HG02970 (cell line): ENCODE measurements around the gene CALHM2.
"Not testable (repeated sequence)": the region's sequence is repeated elsewhere in the genome, so short reads cannot be mapped to it uniquely, and the experiment has no call there.

Experiments used
- ATAC-seq: cut with Tn5 transposase; IDR thresholded peaks from one replicate; pipeline ENCODE4 v1.9.1; 2021; ENCODE audit warnings: mild to moderate bottlenecking, moderate library complexity, moderate number of reproducible peaks; ENCODE audit not compliant: unreplicated experiment, low FRiP score

CALHM2 gene, protein sequence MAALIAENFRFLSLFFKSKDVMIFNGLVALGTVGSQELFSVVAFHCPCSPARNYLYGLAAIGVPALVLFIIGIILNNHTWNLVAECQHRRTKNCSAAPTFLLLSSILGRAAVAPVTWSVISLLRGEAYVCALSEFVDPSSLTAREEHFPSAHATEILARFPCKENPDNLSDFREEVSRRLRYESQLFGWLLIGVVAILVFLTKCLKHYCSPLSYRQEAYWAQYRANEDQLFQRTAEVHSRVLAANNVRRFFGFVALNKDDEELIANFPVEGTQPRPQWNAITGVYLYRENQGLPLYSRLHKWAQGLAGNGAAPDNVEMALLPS

DNA sequence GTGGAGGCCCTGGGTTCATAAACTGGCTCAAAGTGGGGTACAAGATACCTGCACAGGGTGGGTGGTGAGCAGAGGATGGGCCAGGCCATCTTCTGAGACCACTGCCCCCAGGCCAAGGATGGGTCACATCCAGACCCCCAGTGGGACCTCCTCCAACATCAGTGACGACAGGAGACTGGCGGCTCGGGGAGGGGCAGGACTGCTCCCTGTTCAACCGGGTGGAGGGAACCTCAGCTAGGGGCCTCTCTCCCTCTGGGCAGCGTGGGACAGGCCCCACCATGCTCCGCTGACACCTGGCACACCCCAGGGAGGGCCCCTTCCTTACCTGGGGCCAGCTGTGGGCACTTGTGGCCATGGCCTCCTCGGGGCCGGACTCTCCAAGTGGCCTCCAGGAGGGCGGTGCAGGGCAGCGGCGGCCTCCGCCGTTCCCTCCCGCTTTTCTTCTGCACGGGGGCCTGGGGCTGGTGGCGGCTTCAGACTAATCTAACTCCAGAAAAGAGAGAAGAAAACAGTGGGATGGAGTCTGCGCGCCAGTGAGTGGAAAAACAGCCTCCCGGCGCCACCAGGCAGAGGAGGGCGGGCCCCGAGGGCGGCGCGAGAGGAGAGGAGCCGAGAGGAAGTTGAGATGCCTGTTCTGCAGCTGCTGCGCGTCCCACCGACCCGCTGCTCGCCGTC is at the start of gene CALHM2:
Gene CALHM2, minus strand, starts transcription at position 540 of the 675 bp plus-strand sequence. CDS start 2,429 bp downstream, outside the sequence.
- ATAC-seq = peak; percentile 61

GRCh38 chr10:103501186-103501585 is 49.0 kb upstream of the CALHM2 start:
- no peak for ATAC-seq

DNA sequence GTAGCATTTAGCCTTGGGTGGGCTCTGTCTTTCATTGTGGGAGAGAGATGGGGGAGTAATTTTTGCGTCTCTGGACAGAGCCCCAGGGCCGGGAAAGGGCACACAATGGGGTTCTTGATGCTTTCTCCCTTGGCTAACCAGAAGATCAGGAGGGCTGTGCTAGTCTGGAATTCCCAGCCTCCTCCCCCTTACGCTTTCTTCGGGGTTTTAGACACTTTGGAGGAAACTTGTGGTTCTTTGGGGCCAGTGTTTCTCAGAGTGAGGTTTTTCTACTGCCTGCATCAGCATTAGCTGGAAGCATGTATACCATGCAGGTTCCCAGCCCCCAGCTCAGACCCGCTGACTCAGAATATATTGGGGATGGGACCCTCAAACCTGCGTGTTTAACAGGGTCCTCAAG is 48.3 kb upstream of the CALHM2 start:
- no peak for ATAC-seq

- ATAC-seq = no peak
Observed at GRCh38 chr10:103499881-103500280, 47.7 kb upstream of the CALHM2 start.

DNA sequence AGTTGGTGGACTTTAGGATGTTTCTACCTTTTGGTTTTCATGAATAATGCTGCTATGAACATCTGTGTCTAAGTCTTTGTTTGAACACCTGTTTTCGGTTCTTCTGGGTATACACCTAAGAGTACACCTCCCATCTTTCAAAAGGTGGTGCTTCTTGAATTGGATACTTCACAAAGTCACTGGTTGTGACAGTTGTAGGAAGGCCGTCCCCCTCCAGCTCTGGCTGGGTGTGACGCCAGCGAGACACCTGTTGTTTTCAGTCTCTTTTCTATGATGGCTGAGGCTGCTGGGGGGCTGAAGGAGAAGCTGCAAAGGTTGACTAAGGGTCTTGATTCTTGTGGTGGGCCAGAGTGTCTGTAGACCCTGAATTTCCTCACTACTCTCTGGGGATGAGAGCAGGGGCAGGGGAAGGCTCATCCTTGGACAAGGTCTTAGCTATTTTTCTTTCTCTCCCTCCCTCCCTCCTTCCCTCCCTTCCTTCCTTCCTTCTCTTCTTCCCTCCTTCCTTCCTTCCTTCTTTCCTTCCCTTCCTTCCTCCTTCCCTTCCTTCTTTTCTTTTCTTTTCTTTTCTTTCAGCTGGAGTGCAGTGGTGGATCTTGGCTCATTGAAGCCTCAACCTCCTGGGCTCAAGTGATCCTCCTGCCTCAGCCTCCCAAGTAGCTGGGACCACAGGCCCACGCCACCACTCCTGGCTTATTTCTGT is 46.9 kb upstream of the CALHM2 start:
- no peak for ATAC-seq

- ATAC-seq = no peak
Observed at GRCh38 chr10:103497161-103497915, 45.2 kb upstream of the CALHM2 start.

- no peak for ATAC-seq
Observed at GRCh38 chr10:103495321-103495720, 43.2 kb upstream of the CALHM2 start.

DNA sequence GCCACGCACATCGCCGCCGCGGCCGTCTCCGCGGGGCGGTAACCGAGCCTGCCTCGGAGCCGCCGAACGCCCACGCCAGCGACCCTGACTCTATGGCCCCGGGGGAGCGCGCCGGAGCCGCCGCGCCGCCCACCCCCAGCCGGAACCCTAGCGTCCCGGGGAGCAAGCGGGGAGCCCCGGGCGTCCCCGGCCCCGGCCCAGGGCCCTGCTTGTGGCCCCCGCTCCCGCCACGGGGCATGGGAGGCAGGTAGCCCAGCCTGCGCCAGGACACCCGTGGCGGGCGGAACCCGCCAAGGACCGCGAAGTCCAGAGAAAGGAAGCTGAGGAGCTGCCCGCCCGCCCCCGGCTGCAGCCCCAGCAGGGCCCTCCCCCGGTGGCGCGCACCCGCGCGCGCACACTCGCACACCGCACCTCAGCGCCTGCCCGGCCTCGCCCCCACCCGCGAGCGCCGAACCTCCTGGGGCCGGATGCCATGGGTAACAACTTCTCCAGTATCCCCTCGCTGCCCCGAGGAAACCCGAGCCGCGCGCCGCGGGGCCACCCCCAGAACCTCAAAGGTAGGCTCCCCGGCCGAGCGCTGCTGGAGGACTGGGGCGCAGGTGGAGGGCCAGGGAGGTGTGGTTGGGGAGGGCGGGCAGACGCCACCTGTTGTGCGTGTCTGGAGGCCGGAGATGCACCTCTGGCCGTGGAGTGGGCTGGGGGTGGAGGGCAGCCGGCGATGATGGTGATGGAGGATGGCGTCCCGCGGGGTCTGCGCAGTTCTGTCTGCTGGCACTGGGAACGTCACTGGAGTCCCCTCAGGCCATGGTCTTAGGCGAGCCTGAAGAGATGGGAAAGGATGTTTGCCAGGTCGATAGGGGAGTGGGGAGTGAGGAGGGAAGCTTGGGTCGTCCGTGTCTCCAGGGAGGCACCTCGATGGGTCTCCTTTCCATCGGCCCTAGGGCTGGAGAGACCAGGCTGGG is 42.0 kb upstream of the CALHM2 start:
- ATAC-seq = no peak

- ATAC-seq = no peak
Observed at GRCh38 chr10:103493362-103493915, 41.3 kb upstream of the CALHM2 start, which contains the start of gene NEURL1. Gene NEURL1, plus strand, starts transcription at chr10:103493705. Its CDS starts 683 bp downstream, at chr10:103494388.

- ATAC-seq = no peak
Observed at GRCh38 chr10:103492655-103493261, 40.6 kb upstream of the CALHM2 start.

DNA sequence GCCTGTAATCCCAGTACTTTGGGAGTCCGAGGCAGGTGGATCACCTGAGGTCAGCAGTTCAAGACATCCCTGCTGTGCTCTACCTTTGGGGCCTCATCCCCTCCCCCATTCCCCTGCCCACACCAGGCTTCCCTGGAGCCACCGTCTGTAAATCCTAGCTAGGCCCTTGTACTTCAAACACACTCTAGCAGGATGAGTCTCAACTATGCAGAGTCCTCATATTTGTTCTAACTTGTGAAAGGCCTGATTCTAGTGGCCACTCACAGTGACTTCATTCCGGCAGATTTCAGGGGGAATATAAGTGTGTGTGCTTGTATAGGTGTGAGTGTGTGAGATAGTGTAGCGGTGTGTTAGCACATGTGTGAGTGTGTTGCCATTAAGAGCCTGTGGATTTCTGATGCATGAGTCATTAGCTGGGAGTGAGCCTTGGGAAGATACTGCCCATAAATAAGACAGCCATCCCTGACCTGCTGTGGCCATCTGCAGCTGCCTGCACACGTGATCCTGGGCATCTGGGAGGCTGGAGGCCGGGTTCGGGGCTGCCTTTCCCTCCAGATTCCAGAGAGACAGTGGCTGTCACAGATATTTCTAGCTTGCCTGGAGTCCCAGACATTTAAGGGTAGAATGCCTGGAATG is 39.7 kb upstream of the CALHM2 start:
- no peak for ATAC-seq

GRCh38 chr10:103490986-103491314 is 38.8 kb upstream of the CALHM2 start:
- ATAC-seq = no peak

DNA sequence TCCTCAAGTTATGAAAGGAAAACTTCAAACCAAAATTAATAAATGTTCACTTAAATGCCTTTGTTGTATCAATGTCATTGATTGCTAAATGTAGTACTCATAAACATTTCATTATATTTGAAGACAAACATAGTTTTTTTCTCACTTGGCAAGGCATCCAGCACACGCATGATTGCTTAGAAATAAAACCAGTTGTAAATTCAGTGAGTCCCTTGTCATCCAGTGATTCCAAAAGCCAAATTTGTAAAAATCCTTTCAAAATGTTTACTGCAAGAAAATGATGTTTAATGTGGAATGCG is 35.2 kb upstream of the CALHM2 start:
- ATAC-seq = no peak

- ATAC-seq = not testable (repeated sequence)
Observed at GRCh38 chr10:103486635-103487409, 34.7 kb upstream of the CALHM2 start.

- ATAC-seq = no peak
Observed at GRCh38 chr10:103481974-103482531, 29.9 kb upstream of the CALHM2 start.

DNA sequence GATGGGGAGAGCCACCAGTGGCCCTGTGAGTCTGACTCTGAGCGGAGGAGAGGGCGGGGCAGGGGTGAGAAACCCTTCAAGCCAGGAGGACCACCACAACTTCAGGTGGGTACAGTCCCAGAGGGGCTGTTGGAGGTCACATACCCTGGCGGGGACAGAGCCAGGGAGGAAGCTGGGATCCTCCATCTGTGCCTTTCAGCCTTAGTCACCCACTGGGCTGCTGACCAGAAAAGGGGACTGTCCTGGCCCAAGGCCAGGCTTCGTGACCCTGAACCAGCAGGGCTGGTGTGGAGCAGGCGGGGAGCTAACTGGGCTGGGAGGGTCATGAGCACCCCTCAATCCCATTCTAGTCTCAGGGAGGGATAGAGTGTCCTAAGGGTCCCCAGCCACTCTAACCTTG is 28.4 kb upstream of the CALHM2 start:
- no peak for ATAC-seq

GRCh38 chr10:103479135-103479534 is 27.0 kb upstream of the CALHM2 start, which contains the start of gene CALHM3:
Gene CALHM3, minus strand, starts transcription at chr10:103479240. Its CDS starts 208 bp downstream, at chr10:103479032.
- ATAC-seq = no peak
